ENCODE data around the gene SHTN1. TPM values are rescaled to one million over a fixed set of nuclear protein-coding genes. Genes with fewer than 3 reads are reported as not detected.

Gene SHTN1
- total RNA-seq, 1 experiment from 2014 or later: 2.4 TPM

GRCh38 chr10:116882639-116883038 lies 122.3 kb downstream of the SHTN1 start:
- no peak for DNase-seq (ENCODE audit: low spot score)
- in situ Hi-C loops (cut with HindIII; ENCODE audit: low sequenced_read_pairs): no loop called here

GRCh38 chr10:116880716-116881482 lies 124.1 kb downstream of the SHTN1 start:
- in situ Hi-C loops (cut with HindIII; ENCODE audit: low sequenced_read_pairs): no loop called here
- DNase-seq (ENCODE audit: low spot score): no peak

GRCh38 chr10:116879817-116880216 lies 125.2 kb downstream of the SHTN1 start:
- in situ Hi-C loops (cut with HindIII; ENCODE audit: low sequenced_read_pairs): no loop called here
- no peak for DNase-seq (ENCODE audit: low spot score)

GRCh38 chr10:116878123-116878522 lies 126.9 kb downstream of the SHTN1 start:
- peak; percentile 6 for DNase-seq (ENCODE audit: low spot score)
- in situ Hi-C loops (cut with HindIII; ENCODE audit: low sequenced_read_pairs): no loop called here

- in situ Hi-C loops (cut with HindIII; ENCODE audit: low sequenced_read_pairs): no loop called here
- DNase-seq (ENCODE audit: low spot score): no peak
Measured at GRCh38 chr10:116877391-116877790, 127.6 kb downstream of the SHTN1 start.

GRCh38 chr10:116875897-116876296 lies 129.1 kb downstream of the SHTN1 start:
- in situ Hi-C loops (cut with HindIII; ENCODE audit: low sequenced_read_pairs): no loop called here

GRCh38 chr10:116873134-116873533 lies 131.9 kb downstream of the SHTN1 start:
- no peak for DNase-seq (ENCODE audit: low spot score)

More at GRCh38 chr10:116875897-116876296, 129.1 kb downstream of the SHTN1 start:
- DNase-seq (ENCODE audit: low spot score): no peak

GRCh38 chr10:116870949-116871348 lies 134.0 kb downstream of the SHTN1 start:
- in situ Hi-C loops (cut with HindIII; ENCODE audit: low sequenced_read_pairs): no loop called here
- no peak for DNase-seq (ENCODE audit: low spot score)

More at GRCh38 chr10:116873134-116873533, 131.9 kb downstream of the SHTN1 start:
- in situ Hi-C loops (cut with HindIII; ENCODE audit: low sequenced_read_pairs): no loop called here

GRCh38 chr10:116868722-116869121 lies 136.3 kb downstream of the SHTN1 start:
- no peak for DNase-seq (ENCODE audit: low spot score)
- in situ Hi-C loops (cut with HindIII; ENCODE audit: low sequenced_read_pairs): no loop called here

- in situ Hi-C loops (cut with HindIII; ENCODE audit: low sequenced_read_pairs): no loop called here
- no peak for DNase-seq (ENCODE audit: low spot score)
Measured at GRCh38 chr10:116868198-116868676, 136.8 kb downstream of the SHTN1 start.

GRCh38 chr10:116866987-116867595 lies 137.9 kb downstream of the SHTN1 start:
- in situ Hi-C loops (cut with HindIII; ENCODE audit: low sequenced_read_pairs): no loop called here
- DNase-seq (ENCODE audit: low spot score): no peak

- no peak for DNase-seq (ENCODE audit: low spot score)
- in situ Hi-C loops (cut with HindIII; ENCODE audit: low sequenced_read_pairs): no loop called here
Measured at GRCh38 chr10:116866066-116866465, 138.9 kb downstream of the SHTN1 start.

GRCh38 chr10:116864436-116864835 lies 140.6 kb downstream of the SHTN1 start:
- DNase-seq (ENCODE audit: low spot score): no peak
- in situ Hi-C loops (cut with HindIII; ENCODE audit: low sequenced_read_pairs): no loop called here

GRCh38 chr10:116861796-116862195 lies 143.2 kb downstream of the SHTN1 start:
- in situ Hi-C loops (cut with HindIII; ENCODE audit: low sequenced_read_pairs): no loop called here
- no peak for DNase-seq (ENCODE audit: low spot score)

- no peak for DNase-seq (ENCODE audit: low spot score)
- in situ Hi-C loops (cut with HindIII; ENCODE audit: low sequenced_read_pairs): no loop called here
Measured at GRCh38 chr10:116857156-116857555, 147.8 kb downstream of the SHTN1 start.

- in situ Hi-C loops (cut with HindIII; ENCODE audit: low sequenced_read_pairs): no loop called here
- DNase-seq (ENCODE audit: low spot score): no peak
Measured at GRCh38 chr10:116853701-116854100, 151.3 kb downstream of the SHTN1 start.

GRCh38 chr10:116853287-116853686 lies 151.7 kb downstream of the SHTN1 start:
- DNase-seq (ENCODE audit: low spot score): no peak
- in situ Hi-C loops (cut with HindIII; ENCODE audit: low sequenced_read_pairs): no loop called here

GRCh38 chr10:116852246-116852645 lies 152.7 kb downstream of the SHTN1 start:
- in situ Hi-C loops (cut with HindIII; ENCODE audit: low sequenced_read_pairs): no loop called here
- no peak for DNase-seq (ENCODE audit: low spot score)

GRCh38 chr10:116850058-116850611 lies 154.9 kb downstream of the SHTN1 start:
- in situ Hi-C loops (cut with HindIII; ENCODE audit: low sequenced_read_pairs): no loop called here
- DNase-seq (ENCODE audit: low spot score): no peak

Data from G401 (cell line).